SK-N-SH (cell line): ENCODE data around the gene EIF5A. TPM values are rescaled to one million over a fixed set of nuclear protein-coding genes. Genes with fewer than 3 reads are reported as not detected.

ENCODE experiments used
- MXI1 ChIP-seq: IDR thresholded peaks from 2 replicates; pipeline ENCODE4 v1.6.1; 2012; ENCODE audit warnings: mild to moderate bottlenecking, low read depth, low read length, improper control_type of control experiment
- RFX5 ChIP-seq: IDR thresholded peaks from 2 replicates; pipeline ENCODE4 v1.6.1; 2012; ENCODE audit warnings: mild to moderate bottlenecking, improper control_type of control experiment, low read length
- USF2 ChIP-seq: fragments of 150-350 bp; IDR thresholded peaks from 2 replicates; pipeline ENCODE4 v1.6.1; 2017; ENCODE audit warnings: antibody characterized with exemption, low read length, low read depth, borderline replicate concordance
- YY1 ChIP-seq: IDR thresholded peaks from 2 replicates; pipeline ENCODE4 v1.4.0; 2012; ENCODE audit warnings: low read depth, mild to moderate bottlenecking
- polyA plus RNA-seq, 3 experiments: library from polyadenylated mRNA; depleted of rRNA; stranded (reverse); fragments of >200 nt; gene quantifications; 2 replicates each; pipeline ENCODE4 v1.2.3, GENCODE V29; 2012
- small RNA-seq, 7 experiments: library from RNA; depleted of rRNA; stranded (forward); fragments of <200 nt; gene quantifications; one replicate each; pipeline ENCODE3, GENCODE V24; 2012

Gene EIF5A
- polyA plus RNA-seq, 1 of the 3 experiments (the other 2 are of a cell fraction): 971 TPM

GRCh38 chr17:7361906-7362305 lies 54.5 kb downstream of the EIF5A start (continued):
- no peak for TF ChIP-seq USF2
- no peak for TF ChIP-seq MXI1
- TF ChIP-seq RFX5: no peak
- TF ChIP-seq YY1: no peak

Small RNAs within 50 kb of the gene (small RNA-seq; reads per million reads assigned to genes)
- gene AC026954.2 (0 to 0.13 (median 0) reads per million in 7 experiments), gene RF00019 (0 reads per million in 7 experiments)

Other genes starting within 250 kb of the EIF5A start
- not detected in 2 replicates for gene CLEC10A, start 227.4 kb upstream of the EIF5A start, polyA plus RNA-seq (2012; rRNA removed)
- gene ASGR2, start 192.8 kb upstream of the EIF5A start, polyA plus RNA-seq (2012; rRNA removed): not detected in 2 replicates
- 2.0 and 2.1 TPM in 2 replicates for gene ASGR1, start 128.3 kb upstream of the EIF5A start, polyA plus RNA-seq (2012; rRNA removed)
- 22.1 and 30.5 TPM in 2 replicates for gene DLG4, start 87.8 kb upstream of the EIF5A start, polyA plus RNA-seq (2012; rRNA removed)
- gene ACADVL, start 87.7 kb upstream of the EIF5A start, polyA plus RNA-seq (2012; rRNA removed): 635 and 796 TPM in 2 replicates
- 6.9 and 8.3 TPM in 2 replicates for gene DVL2, start 73.1 kb upstream of the EIF5A start, polyA plus RNA-seq (2012; rRNA removed)
- gene PHF23, start 68.2 kb upstream of the EIF5A start, polyA plus RNA-seq (2012; rRNA removed): 53.3 and 58.5 TPM in 2 replicates
- 585 and 637 TPM in 2 replicates for gene GABARAP, start 65.2 kb upstream of the EIF5A start, polyA plus RNA-seq (2012; rRNA removed)
- gene CTDNEP1, start 55.9 kb upstream of the EIF5A start, polyA plus RNA-seq (2012; rRNA removed): 111 and 124 TPM in 2 replicates
- gene ELP5, start 55.4 kb upstream of the EIF5A start, polyA plus RNA-seq (2012; rRNA removed): 45.4 and 52.1 TPM in 2 replicates
- gene CLDN7, start 45.1 kb upstream of the EIF5A start, polyA plus RNA-seq (2012; rRNA removed): 2.9 and 5.0 TPM in 2 replicates
- gene SLC2A4, start 25.9 kb upstream of the EIF5A start, polyA plus RNA-seq (2012; rRNA removed): 0.44 and 0.54 TPM in 2 replicates
- gene YBX2, start 13.0 kb upstream of the EIF5A start, polyA plus RNA-seq (2012; rRNA removed): 0.36 and 0.54 TPM in 2 replicates
- gene GPS2, start 7.7 kb downstream of the EIF5A start, polyA plus RNA-seq (2012; rRNA removed): 67.0 and 102 TPM in 2 replicates
- gene NEURL4, start 21.7 kb downstream of the EIF5A start, polyA plus RNA-seq (2012; rRNA removed): 20.7 and 22.1 TPM in 2 replicates
- gene ACAP1, start 28.9 kb downstream of the EIF5A start, polyA plus RNA-seq (2012; rRNA removed): 0.71 and 6.4 TPM in 2 replicates
- gene KCTD11, start 44.5 kb downstream of the EIF5A start, polyA plus RNA-seq (2012; rRNA removed): 9.5 and 12.1 TPM in 2 replicates
- gene TMEM95, start 47.5 kb downstream of the EIF5A start, polyA plus RNA-seq (2012; rRNA removed): not detected in 2 replicates
- gene TNK1, start 73.5 kb downstream of the EIF5A start, polyA plus RNA-seq (2012; rRNA removed): 0.64 and 0.75 TPM in 2 replicates
- gene PLSCR3, start 86.9 kb downstream of the EIF5A start, polyA plus RNA-seq (2012; rRNA removed): 72.0 and 95.0 TPM in 2 replicates
- gene TMEM256, start 96.5 kb downstream of the EIF5A start, polyA plus RNA-seq (2012; rRNA removed): 114 and 213 TPM in 2 replicates
- 16.8 and 29.9 TPM in 2 replicates for gene NLGN2, start 100.2 kb downstream of the EIF5A start, polyA plus RNA-seq (2012; rRNA removed)
- not detected in 2 replicates for gene SPEM1, start 112.7 kb downstream of the EIF5A start, polyA plus RNA-seq (2012; rRNA removed)
- gene SPEM2, start 118.0 kb downstream of the EIF5A start, polyA plus RNA-seq (2012; rRNA removed): not detected in 2 replicates
- not detected in 2 replicates for gene SPEM3, start 121.2 kb downstream of the EIF5A start, polyA plus RNA-seq (2012; rRNA removed)
- gene TMEM102, start 127.8 kb downstream of the EIF5A start, polyA plus RNA-seq (2012; rRNA removed): 6.5 and 6.6 TPM in 2 replicates
- gene FGF11, start 131.9 kb downstream of the EIF5A start, polyA plus RNA-seq (2012; rRNA removed): 1.9 and 2.5 TPM in 2 replicates
- gene CHRNB1, start 137.4 kb downstream of the EIF5A start, polyA plus RNA-seq (2012; rRNA removed): 26.8 and 29.7 TPM in 2 replicates
- gene ZBTB4, start 172.0 kb downstream of the EIF5A start, polyA plus RNA-seq (2012; rRNA removed): 11.4 and 12.8 TPM in 2 replicates
- not detected in 2 replicates for gene SLC35G6, start 173.8 kb downstream of the EIF5A start, polyA plus RNA-seq (2012; rRNA removed)
- 19.0 and 37.3 TPM in 2 replicates for gene POLR2A, start 176.7 kb downstream of the EIF5A start, polyA plus RNA-seq (2012; rRNA removed)
- 31.1 and 47.6 TPM in 2 replicates for gene TNFSF12, start 241.4 kb downstream of the EIF5A start, polyA plus RNA-seq (2012; rRNA removed)